Smooth muscle cell (in vitro differentiated cells): Measurements from ENCODE around the gene SPG7. TPM values are rescaled to one million over a fixed set of nuclear protein-coding genes. Genes with fewer than 3 reads are reported as not detected.
A peak's percentile ranks its signal among the peaks of the same experiment; 100 is the strongest.

Source experiments
- DNase-seq: peaks from one replicate; lab custom pipeline; 2025; ENCODE audit not compliant: unreplicated experiment; lab: John Stamatoyannopoulos, UW
- H2AFZ ChIP-seq: fragments of 200-600 bp; sonication (generic); 2 replicates; pipeline ENCODE4 v1.6.0; 2016; ENCODE audit warnings: antibody characterized with exemption, low read depth, mild to moderate bottlenecking
- H3F3A ChIP-seq: fragments of 200-600 bp; sonication (generic); 2 replicates; pipeline ENCODE4 v1.6.0; 2017; ENCODE audit warnings: antibody characterized with exemption, low read depth
- H3K27ac ChIP-seq: fragments of 200-600 bp; sonication (generic); 2 replicates; pipeline ENCODE4 v1.5.1; 2016; ENCODE audit warnings: low read depth, mild to moderate bottlenecking
- H3K27me3 ChIP-seq: fragments of 200-600 bp; sonication (generic); 2 replicates; pipeline ENCODE4 v1.6.1; 2016; ENCODE audit warnings: low read depth, mild to moderate bottlenecking
- H3K36me3 ChIP-seq: fragments of 200-600 bp; sonication (generic); 2 replicates; pipeline ENCODE4 v1.5.1; 2016; ENCODE audit warnings: low read depth
- H3K4me1 ChIP-seq: fragments of 200-600 bp; sonication (generic); 2 replicates; pipeline ENCODE4 v1.5.1; 2016; ENCODE audit warnings: low read depth
- H3K4me2 ChIP-seq: fragments of 200-600 bp; sonication (generic); 2 replicates; pipeline ENCODE4 v1.6.0; 2016; ENCODE audit warnings: mild to moderate bottlenecking
- H3K4me3 ChIP-seq: fragments of 200-600 bp; sonication (generic); 2 replicates; pipeline ENCODE4 v1.5.1; 2016; ENCODE audit warnings: mild to moderate bottlenecking
- H3K79me2 ChIP-seq: fragments of 200-600 bp; sonication (generic); 2 replicates; pipeline ENCODE4 v1.6.0; 2016; ENCODE audit warnings: low read depth, mild to moderate bottlenecking
- H3K9ac ChIP-seq: fragments of 200-600 bp; sonication (generic); 2 replicates; pipeline ENCODE4 v1.6.0; 2016; ENCODE audit warnings: low read depth
- H3K9me3 ChIP-seq: fragments of 200-600 bp; sonication (generic); replicated peaks from 2 replicates; pipeline ENCODE4 v1.5.1; 2016; ENCODE audit warnings: low read depth
- H4K20me1 ChIP-seq: fragments of 200-600 bp; sonication (generic); 2 replicates; pipeline ENCODE4 v1.6.0; 2016; ENCODE audit warnings: low read depth
- WGBS: methylation state at CpG from one replicate; pipeline ENCODE4 v1.1.7; 2016; ENCODE audit warnings: low lambda C conversion rate; 5-methylcytosine and 5-hydroxymethylcytosine counted together
- polyA plus RNA-seq: library from polyadenylated mRNA; unstranded; fragments of >200 nt; fragmentation: Nextera tagmentation; extraction: Ambion mirVana; gene quantifications from 2 replicates; pipeline ENCODE4 v1.2.1, GENCODE V29; 2016
- total RNA-seq: library from RNA; depleted of rRNA; stranded (reverse); fragments of >200 nt; gene quantifications from 2 replicates; pipeline ENCODE4 v1.2.3, GENCODE V29; 2014
- TF ChIP-seq, protein P1 (sequence below): fragments of 200-600 bp; sonication (generic); IDR thresholded peaks from 2 replicates; pipeline ENCODE4 v1.5.1; 2017; ENCODE audit warnings: borderline replicate concordance, mild to moderate bottlenecking, antibody characterized with exemption; ENCODE audit not compliant: insufficient read depth, poor library complexity, severe bottlenecking

The SPG7 gene
- total and polyA plus RNA-seq, 2 experiments from 2014 or later: 49.3 to 61.4 TPM

DNA sequence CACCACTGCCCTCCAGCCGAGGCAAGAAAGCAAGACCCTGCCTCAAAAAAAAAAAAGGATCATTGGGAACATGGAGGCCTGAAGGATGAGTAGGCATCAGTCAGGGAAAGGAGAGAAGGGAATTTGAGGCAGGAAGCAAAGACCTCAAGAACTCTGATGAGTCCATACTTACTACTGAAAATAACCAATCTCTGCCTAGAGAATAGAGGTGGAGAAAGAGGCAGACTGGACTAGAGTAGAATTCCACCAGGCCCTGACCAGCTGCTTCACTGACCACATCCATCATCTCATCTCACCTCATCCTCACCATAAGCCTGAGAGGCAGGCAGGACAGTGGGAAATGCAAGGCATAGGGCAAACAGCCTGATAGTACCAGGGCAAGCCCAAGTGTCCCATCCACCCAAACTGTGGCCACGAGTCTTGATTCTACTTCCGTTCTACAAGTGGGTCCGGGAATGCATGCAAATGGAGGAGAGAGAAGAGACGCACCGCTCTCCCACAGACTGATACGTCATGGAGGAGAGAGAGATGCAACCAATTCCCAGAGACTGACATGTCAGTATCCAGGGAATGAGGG lies 35.0 kb upstream of the SPG7 start:
- no peak for DNase-seq
- Histone ChIP-seq H3K4me3 (no peak overlapping the region), H3K9me3 (no peaks in the 10 kb centered on the region), H3K4me1 (peaks cover 8% of the 10 kb centered on the region), H3K27me3 (no peaks in the 10 kb centered on the region), H3K4me2 (no peak overlapping the region), H2AFZ (no peak overlapping the region), H3K79me2 (peaks cover 100% of the 10 kb centered on the region), H4K20me1 (peaks cover 100% of the 10 kb centered on the region), H3K36me3 (no peaks in the 10 kb centered on the region), H3F3A (peaks cover 26% of the 10 kb centered on the region), H3K9ac (no peak overlapping the region), H3K27ac (peak overlapping the region; percentile 89)
- TF ChIP-seq, protein P1, sequence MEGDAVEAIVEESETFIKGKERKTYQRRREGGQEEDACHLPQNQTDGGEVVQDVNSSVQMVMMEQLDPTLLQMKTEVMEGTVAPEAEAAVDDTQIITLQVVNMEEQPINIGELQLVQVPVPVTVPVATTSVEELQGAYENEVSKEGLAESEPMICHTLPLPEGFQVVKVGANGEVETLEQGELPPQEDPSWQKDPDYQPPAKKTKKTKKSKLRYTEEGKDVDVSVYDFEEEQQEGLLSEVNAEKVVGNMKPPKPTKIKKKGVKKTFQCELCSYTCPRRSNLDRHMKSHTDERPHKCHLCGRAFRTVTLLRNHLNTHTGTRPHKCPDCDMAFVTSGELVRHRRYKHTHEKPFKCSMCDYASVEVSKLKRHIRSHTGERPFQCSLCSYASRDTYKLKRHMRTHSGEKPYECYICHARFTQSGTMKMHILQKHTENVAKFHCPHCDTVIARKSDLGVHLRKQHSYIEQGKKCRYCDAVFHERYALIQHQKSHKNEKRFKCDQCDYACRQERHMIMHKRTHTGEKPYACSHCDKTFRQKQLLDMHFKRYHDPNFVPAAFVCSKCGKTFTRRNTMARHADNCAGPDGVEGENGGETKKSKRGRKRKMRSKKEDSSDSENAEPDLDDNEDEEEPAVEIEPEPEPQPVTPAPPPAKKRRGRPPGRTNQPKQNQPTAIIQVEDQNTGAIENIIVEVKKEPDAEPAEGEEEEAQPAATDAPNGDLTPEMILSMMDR: no peak
- WGBS: 96% methylated on average over 7 of the region's 7 CpGs

DNA sequence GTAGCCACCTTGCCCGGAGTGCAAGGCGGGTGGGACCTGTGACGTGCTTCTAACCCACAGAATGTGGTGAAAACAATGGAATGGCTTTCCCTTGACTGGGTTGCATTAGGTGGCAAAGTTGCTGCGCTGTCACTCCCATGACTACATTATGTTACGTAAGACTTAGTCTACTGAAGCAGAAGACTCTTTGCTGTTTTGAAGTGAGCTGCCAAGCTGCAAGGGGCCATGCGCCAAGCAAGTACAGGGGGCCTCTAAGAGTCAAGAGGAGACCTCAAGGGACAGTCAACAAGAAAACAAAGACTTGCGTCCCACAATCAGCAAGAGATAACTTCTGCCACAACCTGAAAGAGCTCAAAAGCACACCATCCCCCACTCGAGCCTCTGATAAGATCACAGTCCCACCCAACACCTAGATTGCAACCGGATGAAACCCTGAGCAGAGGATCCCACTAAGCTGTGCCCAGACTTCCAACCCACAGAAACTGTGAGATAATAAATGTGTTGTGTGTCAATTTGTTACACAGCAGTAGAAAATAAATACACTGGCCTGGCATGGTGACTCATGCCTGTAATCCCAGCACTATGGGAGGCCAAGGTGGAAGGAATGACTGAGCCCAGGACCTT lies 34.3 kb upstream of the SPG7 start:
- TF ChIP-seq, protein P1: no peak
- H4K20me1 ChIP-seq: peaks cover 100% of the 10 kb centered on the region
- 66% methylated on average over 9 of the region's 9 CpGs for WGBS

DNA sequence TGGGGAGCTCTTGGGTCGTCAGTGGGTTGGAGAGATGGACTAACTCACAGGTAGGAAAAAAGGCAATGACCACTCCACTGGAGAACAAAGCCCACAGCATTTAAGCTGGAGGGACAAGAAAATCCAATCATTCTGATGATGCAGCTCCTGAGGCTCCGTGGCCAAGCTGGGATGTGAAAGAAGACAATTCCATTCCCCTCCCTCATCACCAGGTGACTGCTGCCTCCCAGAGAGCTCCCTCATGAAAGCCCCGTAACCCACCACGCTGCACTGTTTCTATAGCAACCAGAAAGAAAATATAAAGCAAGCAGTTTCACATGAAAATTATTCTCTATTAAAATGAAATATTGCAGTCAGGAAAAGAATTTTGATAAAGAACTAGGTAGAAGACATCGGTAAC lies 33.1 kb upstream of the SPG7 start:
- peaks cover 18% of the 10 kb centered on the region for H3K4me1 ChIP-seq
- WGBS: 80% methylated on average over 5 of the region's 5 CpGs

More for the DNA sequence above, 34.3 kb upstream of the SPG7 start:
- H3F3A ChIP-seq: peaks cover 27% of the 10 kb centered on the region
- H3K4me2 ChIP-seq: no peak overlapping the region
- peaks cover 100% of the 10 kb centered on the region for H3K79me2 ChIP-seq
- no peaks in the 10 kb centered on the region for H3K9me3 ChIP-seq
- H3K36me3 ChIP-seq: no peaks in the 10 kb centered on the region
- H2AFZ ChIP-seq: no peak overlapping the region
- no peaks in the 10 kb centered on the region for H3K27me3 ChIP-seq
- peak overlapping the region; percentile 89 for H3K27ac ChIP-seq
- no peak overlapping the region for H3K4me3 ChIP-seq
- H3K4me1 ChIP-seq: peaks cover 13% of the 10 kb centered on the region
- H3K9ac ChIP-seq: no peak overlapping the region
- DNase-seq: no peak

More for the DNA sequence above, 33.1 kb upstream of the SPG7 start:
- Histone ChIP-seq H3K27me3 (no peaks in the 10 kb centered on the region), H3F3A (peaks cover 26% of the 10 kb centered on the region), H3K9ac (peak overlapping the region; percentile 42), H3K27ac (peak overlapping the region; percentile 89), H3K4me2 (no peak overlapping the region), H3K4me3 (no peak overlapping the region), H2AFZ (no peak overlapping the region), H3K79me2 (peaks cover 100% of the 10 kb centered on the region), H3K9me3 (no peaks in the 10 kb centered on the region), H3K36me3 (no peaks in the 10 kb centered on the region), H4K20me1 (peaks cover 100% of the 10 kb centered on the region)
- TF ChIP-seq, protein P1: no peak
- no peak for DNase-seq
